HepG2 (cell line): ENCODE measurements around the gene HPS3. TPM values are rescaled to one million over a fixed set of nuclear protein-coding genes. Genes with fewer than 3 reads are reported as not detected.

ENCODE experiments used
- CEBPZ ChIP-seq: IDR thresholded peaks from 2 replicates; pipeline ENCODE4 v1.6.1; 2012; ENCODE audit warnings: low read length, improper control_type of control experiment
- HNF1A ChIP-seq, 2 experiments: sonication (generic) in 1 of 2; formaldehyde crosslinking in 1 of 2; IDR thresholded peaks; 2 replicates each; pipeline versions ENCODE4 v1.4.0 to v1.6.1; 2016 to 2020; ENCODE audit warnings: borderline replicate concordance in 1 of 2, low read depth in 1 of 2, mild to moderate bottlenecking in 1 of 2, missing genetic modification reagents in 1 of 2
- HOXA3 ChIP-seq: sonication (generic); formaldehyde crosslinking; IDR thresholded peaks from 2 replicates; pipeline ENCODE4 v1.5.0; 2020; ENCODE audit warnings: missing genetic modification reagents
- NR1H2 ChIP-seq: sonication (generic); formaldehyde crosslinking; IDR thresholded peaks from 2 replicates; pipeline ENCODE4 v1.8.1; 2022; ENCODE audit warnings: low read depth, missing genetic modification reagents, borderline replicate concordance
- REXO4 ChIP-seq: sonication (generic); formaldehyde crosslinking; IDR thresholded peaks from 2 replicates; pipeline ENCODE4 v1.8.0; 2022; ENCODE audit warnings: missing genetic modification reagents, mild to moderate bottlenecking, borderline replicate concordance
- SMAD9 ChIP-seq: sonication (generic); formaldehyde crosslinking; IDR thresholded peaks from 2 replicates; pipeline ENCODE4 v1.5.1; 2020; ENCODE audit warnings: mild to moderate bottlenecking, missing genetic modification reagents
- SRF ChIP-seq: IDR thresholded peaks from 2 replicates; pipeline ENCODE4 v1.6.1; 2011; ENCODE audit warnings: mild to moderate bottlenecking, low read depth, low read length, moderate library complexity
- ZNF337 ChIP-seq: sonication (generic); formaldehyde crosslinking; IDR thresholded peaks from 2 replicates; pipeline ENCODE4 v1.5.1; 2020; ENCODE audit warnings: missing genetic modification reagents, low read depth, mild to moderate bottlenecking, borderline replicate concordance
- ZNF530 ChIP-seq: sonication (generic); formaldehyde crosslinking; IDR thresholded peaks from 2 replicates; pipeline ENCODE4 v1.5.0; 2020; ENCODE audit warnings: low read depth, mild to moderate bottlenecking, missing genetic modification reagents
- ZNF598 ChIP-seq: sonication (generic); formaldehyde crosslinking; IDR thresholded peaks from 2 replicates; pipeline ENCODE4 v1.5.1; 2020; ENCODE audit warnings: mild to moderate bottlenecking, missing genetic modification reagents, borderline replicate concordance
- ZNF710 ChIP-seq: sonication (generic); formaldehyde crosslinking; IDR thresholded peaks from 2 replicates; pipeline ENCODE4 v1.5.0; 2020; ENCODE audit warnings: mild to moderate bottlenecking, missing genetic modification reagents, borderline replicate concordance
- ZSCAN21 ChIP-seq: sonication (generic); formaldehyde crosslinking; IDR thresholded peaks from 2 replicates; pipeline ENCODE4 v1.8.0; 2022; ENCODE audit warnings: mild to moderate bottlenecking, missing genetic modification reagents, moderate library complexity, borderline replicate concordance
- ZSCAN29 ChIP-seq: sonication (generic); formaldehyde crosslinking; conservative IDR thresholded peaks from 2 replicates; pipeline ENCODE4 v1.4.0; 2020; ENCODE audit warnings: mild to moderate bottlenecking, missing genetic modification reagents
- polyA plus RNA-seq, 8 experiments: library from polyadenylated mRNA; depleted of rRNA in 3 of 8; stranded (reverse) in 7 of 8; unstranded in 1 of 8; fragments of >200 nt; fragmentation: Illumina TruSeq in 4 of 8; extraction: Trizol in 4 of 8; gene quantifications; 2 replicates each; pipeline versions ENCODE4 v1.2.1 to v1.2.3, GENCODE V29; 2011 to 2016; ENCODE audit warnings: low read depth in 4 of 8, missing spikeins in 1 of 8, mixed read lengths in 1 of 8; ENCODE audit not compliant: insufficient read depth in 1 of 8
- total RNA-seq, 5 experiments: library from RNA; depleted of rRNA; stranded (reverse); fragments of >200 nt; fragmentation: Illumina TruSeq; extraction: Trizol; gene quantifications; 2 replicates each; pipeline ENCODE4 v1.2.3, GENCODE V29; 2016; ENCODE audit warnings: low read depth in 1 of 5
- TF ChIP-seq, protein P1 (sequence below): sonication (generic); formaldehyde crosslinking; IDR thresholded peaks from 2 replicates; pipeline ENCODE4 v1.5.1; 2020; ENCODE audit warnings: mild to moderate bottlenecking, missing genetic modification reagents, borderline replicate concordance
- TF ChIP-seq, protein P2 (sequence below): sonication (generic); formaldehyde crosslinking; IDR thresholded peaks from 2 replicates; pipeline ENCODE4 v1.4.0; 2020; ENCODE audit warnings: missing genetic modification reagents, low read depth, mild to moderate bottlenecking, borderline replicate concordance

The HPS3 gene
- total and polyA plus RNA-seq, 2 of the 13 experiments (the other 11 are each of a cell fraction or from before 2014, with no cell fraction given): 9.5 to 18.9 TPM

DNA sequence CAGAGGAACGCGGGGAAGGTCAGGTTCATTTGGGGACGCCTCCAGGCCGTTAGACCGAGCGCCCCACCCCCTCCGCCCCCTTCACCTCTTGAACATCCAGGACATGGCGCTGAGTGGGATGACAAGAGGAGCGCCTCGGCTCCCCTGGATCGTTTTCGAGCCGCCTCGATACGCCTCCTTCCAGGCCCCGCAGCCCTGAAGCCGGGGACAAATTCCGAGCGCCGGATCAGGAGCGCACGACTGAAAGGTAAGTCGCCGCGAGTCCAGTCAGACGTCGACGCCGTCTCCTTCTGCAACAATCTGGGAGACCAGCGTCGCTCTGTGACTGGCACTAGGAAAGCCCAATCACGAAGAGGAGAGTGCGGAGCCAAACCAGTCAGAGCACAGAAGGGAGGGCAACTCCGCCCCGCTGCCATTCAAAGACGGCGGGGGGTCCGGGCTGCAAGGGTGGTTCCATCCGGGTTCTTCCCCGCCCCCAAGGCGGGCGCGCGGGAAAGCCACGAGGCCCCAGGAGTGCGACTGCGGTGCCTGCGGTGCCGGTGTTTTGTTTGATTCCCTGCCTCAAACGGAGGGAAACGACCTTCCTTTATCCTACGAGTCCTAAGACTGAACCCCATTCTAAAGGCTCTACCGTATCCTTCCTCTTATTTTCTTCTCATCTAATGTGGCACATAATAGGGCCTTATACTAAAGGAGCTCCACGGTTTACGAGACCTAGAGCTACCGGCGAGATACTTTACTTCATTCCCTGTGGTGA lies 43.0 kb upstream of the HPS3 start, which contains the start of gene HLTF (continued):
- TF ChIP-seq ZSCAN21 (CRISPR knock-in tag) (no peak), NR1H2 (CRISPR knock-in tag) (no peak), HOXA3 (CRISPR knock-in tag) (peak; percentile 82), SMAD9 (no peak), ZNF337 (CRISPR knock-in tag) (0 out of 2 replicates have a peak, but pooled peaks have one; percentile 42), ZNF598 (no peak; the same call in 1 of the 2 replicates), ZNF710 (CRISPR knock-in tag) (no peak), HNF1A (IDR thresholded peaks at IDR 0.05; ENCODE audit: low read depth) (no peak), HNF1A (CRISPR knock-in tag; IDR thresholded peaks at IDR 0.05; ENCODE audit: borderline replicate concordance) (no peak), CEBPZ (no peak), ZSCAN29 (no peak), REXO4 (CRISPR knock-in tag) (no peak), ZNF530 (CRISPR knock-in tag) (no peak), SRF (no peak)
- TF ChIP-seq, protein P1, sequence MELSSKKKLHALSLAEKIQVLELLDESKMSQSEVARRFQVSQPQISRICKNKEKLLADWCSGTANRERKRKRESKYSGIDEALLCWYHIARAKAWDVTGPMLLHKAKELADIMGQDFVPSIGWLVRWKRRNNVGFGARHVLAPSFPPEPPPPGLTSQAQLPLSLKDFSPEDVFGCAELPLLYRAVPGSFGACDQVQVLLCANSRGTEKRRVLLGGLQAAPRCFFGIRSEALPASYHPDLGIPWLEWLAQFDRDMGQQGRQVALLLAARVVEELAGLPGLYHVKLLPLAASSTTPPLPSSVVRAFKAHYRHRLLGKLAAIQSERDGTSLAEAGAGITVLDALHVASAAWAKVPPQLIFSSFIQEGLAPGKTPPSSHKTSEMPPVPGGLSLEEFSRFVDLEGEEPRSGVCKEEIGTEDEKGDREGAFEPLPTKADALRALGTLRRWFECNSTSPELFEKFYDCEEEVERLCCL (CRISPR knock-in tag): peak; percentile 45; the same call in 1 of the 2 replicates
- TF ChIP-seq, protein P2, sequence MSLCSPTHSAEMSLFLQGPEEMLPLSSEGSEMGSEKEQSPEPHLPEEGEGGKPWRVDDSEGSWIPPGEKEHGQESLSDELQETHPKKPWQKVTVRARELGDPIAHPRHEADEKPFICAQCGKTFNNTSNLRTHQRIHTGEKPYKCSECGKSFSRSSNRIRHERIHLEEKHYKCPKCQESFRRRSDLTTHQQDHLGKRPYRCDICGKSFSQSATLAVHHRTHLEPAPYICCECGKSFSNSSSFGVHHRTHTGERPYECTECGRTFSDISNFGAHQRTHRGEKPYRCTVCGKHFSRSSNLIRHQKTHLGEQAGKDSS (CRISPR knock-in tag): 0 out of 2 replicates have a peak, but pooled peaks have one; percentile 66
